ENCODE results near the gene SLC34A1.

GRCh38 chr5:177359451-177359851 is 24.8 kb upstream of the SLC34A1 start:
- TF ChIP-seq, protein P1, sequence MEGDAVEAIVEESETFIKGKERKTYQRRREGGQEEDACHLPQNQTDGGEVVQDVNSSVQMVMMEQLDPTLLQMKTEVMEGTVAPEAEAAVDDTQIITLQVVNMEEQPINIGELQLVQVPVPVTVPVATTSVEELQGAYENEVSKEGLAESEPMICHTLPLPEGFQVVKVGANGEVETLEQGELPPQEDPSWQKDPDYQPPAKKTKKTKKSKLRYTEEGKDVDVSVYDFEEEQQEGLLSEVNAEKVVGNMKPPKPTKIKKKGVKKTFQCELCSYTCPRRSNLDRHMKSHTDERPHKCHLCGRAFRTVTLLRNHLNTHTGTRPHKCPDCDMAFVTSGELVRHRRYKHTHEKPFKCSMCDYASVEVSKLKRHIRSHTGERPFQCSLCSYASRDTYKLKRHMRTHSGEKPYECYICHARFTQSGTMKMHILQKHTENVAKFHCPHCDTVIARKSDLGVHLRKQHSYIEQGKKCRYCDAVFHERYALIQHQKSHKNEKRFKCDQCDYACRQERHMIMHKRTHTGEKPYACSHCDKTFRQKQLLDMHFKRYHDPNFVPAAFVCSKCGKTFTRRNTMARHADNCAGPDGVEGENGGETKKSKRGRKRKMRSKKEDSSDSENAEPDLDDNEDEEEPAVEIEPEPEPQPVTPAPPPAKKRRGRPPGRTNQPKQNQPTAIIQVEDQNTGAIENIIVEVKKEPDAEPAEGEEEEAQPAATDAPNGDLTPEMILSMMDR (IDR thresholded peaks at IDR 0.05) = no peak
- TF ChIP-seq POLR2A (IDR thresholded peaks at IDR 0.05) = no peak

Measured in thyroid gland (tissue), 4 donors.